Endothelial cell of umbilical vein (primary cell): Measurements from ENCODE around the gene PYHIN1. TPM values are rescaled to one million over a fixed set of nuclear protein-coding genes. Genes with fewer than 3 reads are reported as not detected.

Experiments used
- BruUV-seq: library from RNA; stranded (reverse); fragments of 400-500 nt; replicated peaks from 2 replicates; lab custom pipeline; 2021; lab: Mats Ljungman, UMichigan
- CTCF ChIA-PET: fragments of 300-600, 350-600 bp; sonication (Branson Sonifier 250); formaldehyde crosslinking; loops from one replicate; lab custom pipeline; 2021; ENCODE audit warnings: antibody characterized with exemption, inconsistent platforms; lab: Charles Lee
- POLR2A ChIA-PET: fragments of 300-600, 350-600 bp; sonication (Branson Sonifier 250); formaldehyde crosslinking; loops from one replicate; lab custom pipeline; 2021; ENCODE audit warnings: antibody characterized with exemption, inconsistent platforms; lab: Charles Lee
- DNase-seq: peaks from one replicate; pipeline ENCODE4 v3.0.0-alpha.2; 2011; ENCODE audit warnings: low read depth, low spot score
- FAIRE-seq: peaks from 2 replicates; lab custom pipeline; 2011; peaks lifted over from hg19 to GRCh38; lab: Jason Lieb, UNC
- H2AFZ ChIP-seq: 2 replicates; pipeline ENCODE4 v1.6.0; 2012; ENCODE audit warnings: low read depth, low read length, control low read depth, inconsistent platforms
- H3K27ac ChIP-seq: 2 replicates; pipeline ENCODE4 v1.5.1; 2011; ENCODE audit warnings: low read depth, mild to moderate bottlenecking, control low read depth, low read length, moderate library complexity; ENCODE audit not compliant: insufficient read depth
- H3K27me3 ChIP-seq, 2 experiments: 2 replicates each; pipeline versions ENCODE4 v1.6.0 to v1.6.1; 2011; ENCODE audit warnings: low read length in 2 of 2, mixed read lengths in 1 of 2; ENCODE audit not compliant: control insufficient read depth in 2 of 2, insufficient read depth in 2 of 2
- H3K36me3 ChIP-seq, 2 experiments: 2 replicates in 1 of 2; 3 replicates in 1 of 2; pipeline ENCODE4 v1.5.1; 2011; ENCODE audit warnings: low read length in 2 of 2, mild to moderate bottlenecking in 1 of 2, moderate library complexity in 1 of 2; ENCODE audit not compliant: control insufficient read depth in 2 of 2, insufficient read depth in 2 of 2; ENCODE audit errors: extremely low read depth in 1 of 2
- H3K4me1 ChIP-seq: 3 replicates; pipeline ENCODE4 v1.5.1; 2011; ENCODE audit warnings: mild to moderate bottlenecking, low read length; ENCODE audit not compliant: control insufficient read depth, insufficient read depth; ENCODE audit errors: extremely low read depth
- H3K4me2 ChIP-seq: 2 replicates; pipeline ENCODE4 v1.6.1; 2011; ENCODE audit warnings: low read length, control low read depth, mixed read lengths; ENCODE audit not compliant: insufficient read depth
- H3K4me3 ChIP-seq, 3 experiments: fragments of 200-600 bp in 1 of 3; sonication (generic), shearing (Covaris generic) in 1 of 3; replicated peaks in 1 of 3; 2 replicates each; pipeline ENCODE4 v1.5.1; 2011 to 2016; ENCODE audit warnings: control low read depth in 3 of 3, low read length in 3 of 3, mild to moderate bottlenecking in 2 of 3, inconsistent platforms in 1 of 3, low read depth in 1 of 3, moderate library complexity in 1 of 3; ENCODE audit not compliant: insufficient read depth in 1 of 3
- H3K79me2 ChIP-seq: 2 replicates; pipeline ENCODE4 v1.6.0; 2012; ENCODE audit warnings: low read length, inconsistent platforms; ENCODE audit not compliant: control insufficient read depth, insufficient read depth
- H3K9ac ChIP-seq: replicated peaks from 2 replicates; pipeline ENCODE3; 2011; ENCODE audit warnings: low read length, control low read depth; ENCODE audit not compliant: insufficient read depth; ENCODE audit errors: extremely low read depth
- H3K9me1 ChIP-seq: replicated peaks from 3 replicates; pipeline ENCODE4 v1.6.0; 2011; ENCODE audit warnings: mild to moderate bottlenecking, low read length; ENCODE audit not compliant: control insufficient read depth, insufficient read depth; ENCODE audit errors: extremely low read depth
- H3K9me3 ChIP-seq: replicated peaks from 2 replicates; pipeline ENCODE4 v1.5.1; 2012; ENCODE audit warnings: low read length, inconsistent platforms; ENCODE audit not compliant: control insufficient read depth, insufficient read depth
- H4K20me1 ChIP-seq: replicated peaks from 2 replicates; pipeline ENCODE3; 2011; ENCODE audit warnings: mild to moderate bottlenecking, low read length; ENCODE audit not compliant: control insufficient read depth, insufficient read depth; ENCODE audit errors: extremely low read depth
- GATA2 ChIP-seq: IDR thresholded peaks from 2 replicates; pipeline ENCODE4 v1.7.0; 2011; ENCODE audit warnings: low read depth, mild to moderate bottlenecking, moderate library complexity, mixed read lengths, low read length; ENCODE audit not compliant: insufficient read length, insufficient read depth
- POLR2A ChIP-seq: IDR thresholded peaks from 2 replicates; pipeline ENCODE4 v1.6.1; 2012; ENCODE audit warnings: low read depth, mild to moderate bottlenecking, control low read depth, low read length
- dilution Hi-C: fragments of 300-500 bp; cut with MboI; formaldehyde crosslinking; loops from one replicate; pipeline ENCODE4 v1.15.0; 2019; ENCODE audit warnings: low sequenced_read_pairs; ENCODE audit not compliant: extremely low pct_ligation_motif_present
- intact Hi-C: fragments of 100-400 bp; cut with micrococcal nuclease; formaldehyde crosslinking; loops from one replicate; pipeline ENCODE4 v1.10.0; 2022
- polyA plus RNA-seq, 4 experiments: library from polyadenylated mRNA; depleted of rRNA in 3 of 4; stranded (reverse) in 3 of 4; unstranded in 1 of 4; fragments of >200 nt; gene quantifications; 2 replicates each; pipeline versions ENCODE4 v1.2.1 to v1.2.3, GENCODE V29; 2011 to 2012; ENCODE audit warnings: missing spikeins in 1 of 4
- total RNA-seq: library from RNA; stranded (reverse); gene quantifications from 2 replicates; pipeline ENCODE4 v1.2.3, GENCODE V29; 2021
- TF ChIP-seq, protein P1 (sequence below): IDR thresholded peaks from 2 replicates; pipeline ENCODE4 v1.6.1; 2011; ENCODE audit not compliant: insufficient read depth, insufficient read length

The PYHIN1 gene
- total and polyA plus RNA-seq, 2 donors (not counting 3 experiments of a cell fraction or from before 2014, with no cell fraction given), result not detected

DNA sequence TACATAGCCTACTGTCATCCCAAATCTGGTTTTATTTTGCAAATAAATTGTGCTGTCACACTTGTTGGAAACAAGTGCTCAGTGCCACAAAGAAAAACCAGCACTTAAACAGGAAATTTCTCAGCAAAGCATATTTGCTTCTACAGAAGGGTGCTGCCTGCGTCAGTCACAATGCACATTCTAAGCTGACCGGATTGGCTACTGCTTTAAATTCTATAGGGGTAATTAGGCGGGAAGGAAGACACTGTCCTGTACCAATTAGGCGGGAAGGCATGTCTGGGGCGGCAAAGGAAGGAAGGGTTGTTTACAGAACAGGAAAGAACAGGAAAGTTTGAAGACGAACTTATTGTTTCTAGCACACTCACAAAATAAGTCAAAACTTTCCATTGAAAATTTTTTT is 81.1 kb downstream of the PYHIN1 start:
- H2AFZ ChIP-seq, result no peak overlapping the region
- peak overlapping the region; percentile 99 for H3K9ac ChIP-seq
- H3K9me3 ChIP-seq, result no peaks in the 10 kb centered on the region
- peak overlapping the region; percentile 56 for H3K27ac ChIP-seq
- H3K36me3 ChIP-seq, result peaks cover 9 to 11% of the 10 kb centered on the region in 2 experiments
- TF ChIP-seq, protein P1, sequence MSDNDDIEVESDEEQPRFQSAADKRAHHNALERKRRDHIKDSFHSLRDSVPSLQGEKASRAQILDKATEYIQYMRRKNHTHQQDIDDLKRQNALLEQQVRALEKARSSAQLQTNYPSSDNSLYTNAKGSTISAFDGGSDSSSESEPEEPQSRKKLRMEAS, result peak; percentile 6
- TF ChIP-seq GATA2, result no peak
- H3K4me2 ChIP-seq, result peak overlapping the region; percentile 99
- H3K79me2 ChIP-seq, result peaks cover 63% of the 10 kb centered on the region
- intact Hi-C loops (loop anchor here (5.0 to 10.0 kb wide), 2 partner anchors 582 to 910 kb away; no protein-coding TSS in a partner anchor), dilution Hi-C loops (no loop called here)
- CTCF ChIA-PET, result no interaction called here
- H3K4me3 ChIP-seq, result peak overlapping the region; percentile 56 to 99 (median 99)
- no peaks in the 10 kb centered on the region for H3K27me3 ChIP-seq
- H3K9me1 ChIP-seq, result no peaks in the 10 kb centered on the region
- peaks cover 59% of the 10 kb centered on the region for H3K4me1 ChIP-seq
- no TSS peak for BruUV-seq
- POLR2A ChIA-PET, result no interaction called here
- DNase-seq, result peak; percentile 76
- FAIRE-seq, result peak; percentile 87
- H4K20me1 ChIP-seq, result no peaks in the 10 kb centered on the region

DNA sequence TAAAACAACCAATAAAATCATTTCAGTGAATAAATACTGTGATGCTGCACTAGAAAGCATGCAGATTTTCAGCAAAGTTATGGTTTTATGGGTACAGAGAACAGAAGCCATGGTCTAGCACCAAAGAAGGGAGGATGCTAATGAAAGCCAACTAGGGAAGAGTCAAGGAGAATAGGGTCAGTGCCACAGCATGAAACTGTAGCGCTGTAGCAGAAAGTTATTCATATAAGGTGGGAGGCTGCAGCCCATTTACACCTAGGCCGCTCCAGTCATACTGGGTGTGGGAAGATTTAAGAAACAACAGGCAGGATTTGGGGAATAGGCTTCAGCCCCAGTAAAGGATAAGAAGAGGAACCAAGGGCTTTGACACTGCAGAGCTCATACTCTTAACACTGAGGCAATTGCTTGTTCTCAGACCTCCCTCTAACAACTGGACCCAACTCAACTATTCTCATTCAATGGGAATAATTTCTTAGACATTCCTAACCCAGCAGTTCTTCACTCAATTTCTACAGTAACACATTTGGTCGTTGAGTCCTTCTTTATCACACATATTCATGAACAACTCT is 82.7 kb downstream of the PYHIN1 start:
- BruUV-seq, result no TSS peak

More for the DNA sequence above, 82.7 kb downstream of the PYHIN1 start:
- POLR2A ChIA-PET, result no interaction called here
- Histone ChIP-seq H3K9me3 (no peaks in the 10 kb centered on the region), H3K9ac (no peak overlapping the region), H4K20me1 (no peaks in the 10 kb centered on the region), H3K36me3 (peaks cover 14 to 25% of the 10 kb centered on the region in 2 experiments), H3K4me3 (no peak overlapping the region), H2AFZ (no peak overlapping the region), H3K27me3 (no peaks in the 10 kb centered on the region), H3K9me1 (no peaks in the 10 kb centered on the region), H3K79me2 (peaks cover 76% of the 10 kb centered on the region), H3K4me1 (peaks cover 57% of the 10 kb centered on the region), H3K27ac (no peak overlapping the region), H3K4me2 (peak overlapping the region; percentile 8)
- dilution Hi-C loops, result no loop called here
- intact Hi-C loops, result loop anchor here (5.0 to 10.0 kb wide), 2 partner anchors 581 to 908 kb away; no protein-coding TSS in a partner anchor
- no peak for DNase-seq
- no peak for FAIRE-seq
- CTCF ChIA-PET, result no interaction called here
- TF ChIP-seq POLR2A (peak; percentile 33), GATA2 (no peak)
